ENCODE data around the gene DLX4.

Gene DLX4

GRCh38 chr17:49980703-49981197 is 11.8 kb downstream of the DLX4 start:
- no peak for DNase-seq (ENCODE audit: low read depth)
- H3K27me3 ChIP-seq (replicated peaks; ENCODE audit: control insufficient read depth, insufficient read depth, low read length) = no peaks in the 10 kb centered on the region
- H3K4me3 ChIP-seq (ENCODE audit: low read length) = no peak overlapping the region
- H3K4me1 ChIP-seq (ENCODE audit: control insufficient read depth, insufficient read depth, low read length) = peaks cover 14% of the 10 kb centered on the region
- no peak overlapping the region for H3K9ac ChIP-seq (ENCODE audit: low read length)
- H3K36me3 ChIP-seq (ENCODE audit: control insufficient read depth, insufficient read depth, low read length, severe bottlenecking) = no peaks in the 10 kb centered on the region
- no peaks in the 10 kb centered on the region for H3K9me3 ChIP-seq (ENCODE audit: control insufficient read depth, low read length)

GRCh38 chr17:49984283-49984682 is 15.3 kb downstream of the DLX4 start:
- no peaks in the 10 kb centered on the region for H3K27me3 ChIP-seq (replicated peaks; ENCODE audit: control insufficient read depth, insufficient read depth, low read length)
- DNase-seq (ENCODE audit: low read depth) = no peak
- H3K9ac ChIP-seq (ENCODE audit: low read length) = no peak overlapping the region
- peaks cover 11% of the 10 kb centered on the region for H3K4me1 ChIP-seq (ENCODE audit: control insufficient read depth, insufficient read depth, low read length)
- no peaks in the 10 kb centered on the region for H3K9me3 ChIP-seq (ENCODE audit: control insufficient read depth, low read length)
- H3K36me3 ChIP-seq (ENCODE audit: control insufficient read depth, insufficient read depth, low read length, severe bottlenecking) = no peaks in the 10 kb centered on the region
- no peak overlapping the region for H3K4me3 ChIP-seq (ENCODE audit: low read length)

- DNase-seq (ENCODE audit: low read depth) = no peak
- H3K36me3 ChIP-seq (ENCODE audit: control insufficient read depth, insufficient read depth, low read length, severe bottlenecking) = no peaks in the 10 kb centered on the region
- H3K9me3 ChIP-seq (ENCODE audit: control insufficient read depth, low read length) = no peaks in the 10 kb centered on the region
- H3K27me3 ChIP-seq (replicated peaks; ENCODE audit: control insufficient read depth, insufficient read depth, low read length) = no peaks in the 10 kb centered on the region
- no peak overlapping the region for H3K4me3 ChIP-seq (ENCODE audit: low read length)
- no peak overlapping the region for H3K9ac ChIP-seq (ENCODE audit: low read length)
- peaks cover 11% of the 10 kb centered on the region for H3K4me1 ChIP-seq (ENCODE audit: control insufficient read depth, insufficient read depth, low read length)
These were observed 15.8 kb downstream of the DLX4 start for GRCh38 chr17:49984776-49985175.

- H3K4me1 ChIP-seq (ENCODE audit: control insufficient read depth, insufficient read depth, low read length) = peaks cover 11% of the 10 kb centered on the region
- no peaks in the 10 kb centered on the region for H3K9me3 ChIP-seq (ENCODE audit: control insufficient read depth, low read length)
- no peak overlapping the region for H3K4me3 ChIP-seq (ENCODE audit: low read length)
- H3K9ac ChIP-seq (ENCODE audit: low read length) = no peak overlapping the region
- no peak for DNase-seq (ENCODE audit: low read depth)
- no peaks in the 10 kb centered on the region for H3K27me3 ChIP-seq (replicated peaks; ENCODE audit: control insufficient read depth, insufficient read depth, low read length)
- no peaks in the 10 kb centered on the region for H3K36me3 ChIP-seq (ENCODE audit: control insufficient read depth, insufficient read depth, low read length, severe bottlenecking)
These were observed 16.5 kb downstream of the DLX4 start for GRCh38 chr17:49985310-49985990.

GRCh38 chr17:49986396-49987289 is 17.7 kb downstream of the DLX4 start:
- no peaks in the 10 kb centered on the region for H3K27me3 ChIP-seq (replicated peaks; ENCODE audit: control insufficient read depth, insufficient read depth, low read length)
- no peaks in the 10 kb centered on the region for H3K36me3 ChIP-seq (ENCODE audit: control insufficient read depth, insufficient read depth, low read length, severe bottlenecking)
- H3K9me3 ChIP-seq (ENCODE audit: control insufficient read depth, low read length) = no peaks in the 10 kb centered on the region
- no peak overlapping the region for H3K9ac ChIP-seq (ENCODE audit: low read length)
- DNase-seq (ENCODE audit: low read depth) = no peak
- H3K4me1 ChIP-seq (ENCODE audit: control insufficient read depth, insufficient read depth, low read length) = peaks cover 11% of the 10 kb centered on the region
- no peak overlapping the region for H3K4me3 ChIP-seq (ENCODE audit: low read length)

GRCh38 chr17:49987290-49987585 is 18.2 kb downstream of the DLX4 start:
- H3K9ac ChIP-seq (ENCODE audit: low read length) = no peak overlapping the region
- no peak for DNase-seq (ENCODE audit: low read depth)
- no peaks in the 10 kb centered on the region for H3K9me3 ChIP-seq (ENCODE audit: control insufficient read depth, low read length)
- H3K36me3 ChIP-seq (ENCODE audit: control insufficient read depth, insufficient read depth, low read length, severe bottlenecking) = no peaks in the 10 kb centered on the region
- no peaks in the 10 kb centered on the region for H3K27me3 ChIP-seq (replicated peaks; ENCODE audit: control insufficient read depth, insufficient read depth, low read length)
- H3K4me3 ChIP-seq (ENCODE audit: low read length) = no peak overlapping the region
- peaks cover 11% of the 10 kb centered on the region for H3K4me1 ChIP-seq (ENCODE audit: control insufficient read depth, insufficient read depth, low read length)

- no peak overlapping the region for H3K9ac ChIP-seq (ENCODE audit: low read length)
- peaks cover 11% of the 10 kb centered on the region for H3K4me1 ChIP-seq (ENCODE audit: control insufficient read depth, insufficient read depth, low read length)
- no peak overlapping the region for H3K4me3 ChIP-seq (ENCODE audit: low read length)
- H3K9me3 ChIP-seq (ENCODE audit: control insufficient read depth, low read length) = no peaks in the 10 kb centered on the region
- H3K36me3 ChIP-seq (ENCODE audit: control insufficient read depth, insufficient read depth, low read length, severe bottlenecking) = no peaks in the 10 kb centered on the region
- peak; percentile 45 for DNase-seq (ENCODE audit: low read depth)
- no peaks in the 10 kb centered on the region for H3K27me3 ChIP-seq (replicated peaks; ENCODE audit: control insufficient read depth, insufficient read depth, low read length)
These were observed 18.9 kb downstream of the DLX4 start for GRCh38 chr17:49987681-49988441.

- no peaks in the 10 kb centered on the region for H3K27me3 ChIP-seq (replicated peaks; ENCODE audit: control insufficient read depth, insufficient read depth, low read length)
- DNase-seq (ENCODE audit: low read depth) = no peak
These were observed 20.5 kb downstream of the DLX4 start for GRCh38 chr17:49989518-49989880.

GRCh38 chr17:49990331-49990730 is 21.3 kb downstream of the DLX4 start:
- no peak for DNase-seq (ENCODE audit: low read depth)
- Histone ChIP-seq H3K9me3 (ENCODE audit: control insufficient read depth, low read length) (no peaks in the 10 kb centered on the region), H3K27me3 (replicated peaks; ENCODE audit: control insufficient read depth, insufficient read depth, low read length) (peaks cover under 1% of the 10 kb centered on the region), H3K9ac (ENCODE audit: low read length) (no peak overlapping the region), H3K4me1 (ENCODE audit: control insufficient read depth, insufficient read depth, low read length) (peaks cover 24% of the 10 kb centered on the region), H3K36me3 (ENCODE audit: control insufficient read depth, insufficient read depth, low read length, severe bottlenecking) (no peaks in the 10 kb centered on the region), H3K4me3 (ENCODE audit: low read length) (no peak overlapping the region)

More at GRCh38 chr17:49989518-49989880, 20.5 kb downstream of the DLX4 start:
- H3K36me3 ChIP-seq (ENCODE audit: control insufficient read depth, insufficient read depth, low read length, severe bottlenecking) = no peaks in the 10 kb centered on the region
- no peak overlapping the region for H3K4me3 ChIP-seq (ENCODE audit: low read length)
- H3K9ac ChIP-seq (ENCODE audit: low read length) = no peak overlapping the region
- peaks cover 20% of the 10 kb centered on the region for H3K4me1 ChIP-seq (ENCODE audit: control insufficient read depth, insufficient read depth, low read length)
- no peaks in the 10 kb centered on the region for H3K9me3 ChIP-seq (ENCODE audit: control insufficient read depth, low read length)

- Histone ChIP-seq H3K4me1 (ENCODE audit: control insufficient read depth, insufficient read depth, low read length) (peaks cover 27% of the 10 kb centered on the region), H3K27me3 (replicated peaks; ENCODE audit: control insufficient read depth, insufficient read depth, low read length) (peaks cover 6% of the 10 kb centered on the region), H3K4me3 (ENCODE audit: low read length) (no peak overlapping the region), H3K36me3 (ENCODE audit: control insufficient read depth, insufficient read depth, low read length, severe bottlenecking) (no peaks in the 10 kb centered on the region), H3K9ac (ENCODE audit: low read length) (no peak overlapping the region), H3K9me3 (ENCODE audit: control insufficient read depth, low read length) (no peaks in the 10 kb centered on the region)
- DNase-seq (ENCODE audit: low read depth) = no peak
These were observed 21.9 kb downstream of the DLX4 start for GRCh38 chr17:49990921-49991320.

- Histone ChIP-seq H3K9ac (ENCODE audit: low read length) (no peak overlapping the region), H3K27me3 (replicated peaks; ENCODE audit: control insufficient read depth, insufficient read depth, low read length) (peaks cover 11% of the 10 kb centered on the region)
These were observed 22.4 kb downstream of the DLX4 start for GRCh38 chr17:49991409-49991808.

More at GRCh38 chr17:49991409-49991808, 22.4 kb downstream of the DLX4 start:
- no peak for DNase-seq (ENCODE audit: low read depth)
- Histone ChIP-seq H3K4me3 (ENCODE audit: low read length) (no peak overlapping the region), H3K36me3 (ENCODE audit: control insufficient read depth, insufficient read depth, low read length, severe bottlenecking) (no peaks in the 10 kb centered on the region), H3K9me3 (ENCODE audit: control insufficient read depth, low read length) (no peaks in the 10 kb centered on the region), H3K4me1 (ENCODE audit: control insufficient read depth, insufficient read depth, low read length) (peaks cover 27% of the 10 kb centered on the region)
